Sigmoid colon (tissue), 4 donors: ENCODE data around the gene SLC6A12.

Experiments used
- EP300 ChIP-seq, 4 donors: sonication (generic); formaldehyde crosslinking; IDR thresholded peaks; one replicate each; pipeline ENCODE4 v1.6.1; 2017; ENCODE audit warnings: antibody characterized with exemption in 4 of 4
- POLR2AphosphoS5 ChIP-seq, 4 donors: sonication (generic); formaldehyde crosslinking; IDR thresholded peaks; one replicate each; pipeline ENCODE4 v1.6.1; 2017; ENCODE audit warnings: antibody characterized with exemption in 4 of 4
- TF ChIP-seq, protein P1 (sequence below), 4 experiments: fragments of 450-650 bp in 3 of 4; fragments of 200-600 bp in 1 of 4; IDR thresholded peaks; one replicate each; pipeline ENCODE4 v1.5.1; 2016 to 2019; ENCODE audit warnings: antibody characterized with exemption in 4 of 4, mild to moderate bottlenecking in 3 of 4, moderate library complexity in 2 of 4

DNA sequence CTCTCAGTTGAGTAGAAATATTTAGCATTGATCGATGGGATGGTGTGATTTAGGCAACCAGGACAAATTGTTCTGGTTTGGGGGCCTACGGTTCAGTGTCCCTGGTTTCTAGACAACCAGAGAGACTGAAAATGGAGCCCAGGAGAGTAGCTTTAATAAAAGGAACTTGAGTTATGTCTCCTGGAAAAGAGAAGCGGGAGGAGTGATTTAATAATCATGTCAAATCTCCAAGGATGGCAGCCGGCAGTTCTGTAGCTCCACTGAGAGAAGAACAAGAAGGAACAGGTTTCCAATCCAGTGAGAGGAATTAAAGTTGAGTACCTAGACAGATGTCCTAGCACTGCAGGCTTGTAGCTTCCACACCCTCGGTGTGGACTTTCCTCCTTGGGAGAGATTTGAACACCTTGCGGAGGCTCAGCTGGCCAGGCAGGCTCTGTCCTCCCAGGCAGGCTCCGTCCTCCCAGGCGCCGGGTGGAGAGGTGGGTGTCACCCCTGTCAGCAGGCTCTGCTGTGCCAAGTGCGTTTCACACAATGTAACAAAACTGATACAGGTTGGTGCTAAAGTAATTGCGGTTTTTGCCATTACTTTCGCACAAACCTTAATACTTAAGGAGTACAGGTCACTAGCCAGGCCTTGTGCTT lies 45.9 kb downstream of the SLC6A12 start:
- TF ChIP-seq, protein P1, sequence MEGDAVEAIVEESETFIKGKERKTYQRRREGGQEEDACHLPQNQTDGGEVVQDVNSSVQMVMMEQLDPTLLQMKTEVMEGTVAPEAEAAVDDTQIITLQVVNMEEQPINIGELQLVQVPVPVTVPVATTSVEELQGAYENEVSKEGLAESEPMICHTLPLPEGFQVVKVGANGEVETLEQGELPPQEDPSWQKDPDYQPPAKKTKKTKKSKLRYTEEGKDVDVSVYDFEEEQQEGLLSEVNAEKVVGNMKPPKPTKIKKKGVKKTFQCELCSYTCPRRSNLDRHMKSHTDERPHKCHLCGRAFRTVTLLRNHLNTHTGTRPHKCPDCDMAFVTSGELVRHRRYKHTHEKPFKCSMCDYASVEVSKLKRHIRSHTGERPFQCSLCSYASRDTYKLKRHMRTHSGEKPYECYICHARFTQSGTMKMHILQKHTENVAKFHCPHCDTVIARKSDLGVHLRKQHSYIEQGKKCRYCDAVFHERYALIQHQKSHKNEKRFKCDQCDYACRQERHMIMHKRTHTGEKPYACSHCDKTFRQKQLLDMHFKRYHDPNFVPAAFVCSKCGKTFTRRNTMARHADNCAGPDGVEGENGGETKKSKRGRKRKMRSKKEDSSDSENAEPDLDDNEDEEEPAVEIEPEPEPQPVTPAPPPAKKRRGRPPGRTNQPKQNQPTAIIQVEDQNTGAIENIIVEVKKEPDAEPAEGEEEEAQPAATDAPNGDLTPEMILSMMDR (IDR thresholded peaks at IDR 0.05), result no peak
- no peak for TF ChIP-seq POLR2AphosphoS5 (IDR thresholded peaks at IDR 0.05)
- no peak for TF ChIP-seq EP300 (IDR thresholded peaks at IDR 0.05)
